Fibroblast of mammary gland (primary cell): ENCODE data around the gene MOB2.

Source experiments
- DNase-seq: peaks from one replicate; pipeline ENCODE4 v3.0.0-alpha.2; 2010; ENCODE audit warnings: low read depth
- H3K4me3 ChIP-seq: 2 replicates; pipeline ENCODE4 v1.5.1; 2011; ENCODE audit warnings: low read depth, mild to moderate bottlenecking, low read length, moderate library complexity; ENCODE audit not compliant: control insufficient read depth
- CTCF ChIP-seq: conservative IDR thresholded peaks from 2 replicates; pipeline ENCODE4 v1.5.1; 2011; ENCODE audit warnings: low read depth, low read length, inconsistent platforms; ENCODE audit not compliant: control insufficient read depth, insufficient read depth

Gene MOB2

GRCh38 chr11:1455032-1455762, 31.4 kb downstream of the MOB2 start:
- DNase-seq: no peak
- H3K4me3 ChIP-seq: no peak overlapping the region
- no peak for TF ChIP-seq CTCF

DNA sequence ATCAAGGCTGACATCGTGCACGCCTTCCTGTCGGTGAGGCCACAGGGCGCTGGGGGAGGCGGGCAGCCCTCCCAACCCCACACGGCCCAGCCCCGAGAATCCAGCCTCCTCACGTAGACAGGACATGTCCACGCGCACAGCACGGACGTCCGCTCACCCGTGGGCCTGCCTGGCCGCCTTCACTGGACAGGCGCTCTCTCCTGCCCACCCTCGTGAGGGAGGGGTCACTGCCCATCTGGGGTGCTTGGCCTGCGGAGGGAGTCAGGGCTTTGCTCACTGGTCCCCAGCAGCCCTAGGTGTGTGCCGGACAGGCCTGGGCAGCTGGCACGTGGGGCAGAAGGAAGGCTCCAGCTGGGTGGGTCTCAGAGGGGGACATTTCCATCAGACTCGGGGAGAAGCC, 32.0 kb downstream of the MOB2 start:
- no peak for DNase-seq
- no peak overlapping the region for H3K4me3 ChIP-seq
- no peak for TF ChIP-seq CTCF

DNA sequence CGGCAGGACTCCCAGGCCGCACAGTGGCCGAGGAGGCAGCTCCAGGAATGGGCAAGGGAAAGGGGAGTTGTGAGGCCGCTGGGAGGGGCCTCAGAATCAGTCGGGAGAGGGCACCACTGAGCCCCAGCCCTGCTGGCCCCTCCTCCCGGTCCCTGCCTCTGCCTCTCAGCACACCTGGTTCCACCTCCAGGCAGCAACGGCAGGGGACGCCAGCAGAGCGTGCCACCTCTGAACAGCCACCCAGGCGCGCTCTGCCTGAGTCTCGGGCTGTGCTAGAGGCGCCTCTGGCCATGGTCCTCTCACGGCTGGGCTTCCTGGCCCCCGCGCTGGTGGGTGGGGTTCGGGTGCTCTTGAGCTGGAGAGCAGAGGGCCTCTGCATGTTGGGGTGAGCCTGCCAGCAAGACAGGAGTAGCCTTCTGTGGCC, 33.0 kb downstream of the MOB2 start:
- no peak for DNase-seq
- no peak overlapping the region for H3K4me3 ChIP-seq
- no peak for TF ChIP-seq CTCF

GRCh38 chr11:1452744-1453143, 33.8 kb downstream of the MOB2 start:
- TF ChIP-seq CTCF: no peak
- DNase-seq: no peak
- H3K4me3 ChIP-seq: no peak overlapping the region

DNA sequence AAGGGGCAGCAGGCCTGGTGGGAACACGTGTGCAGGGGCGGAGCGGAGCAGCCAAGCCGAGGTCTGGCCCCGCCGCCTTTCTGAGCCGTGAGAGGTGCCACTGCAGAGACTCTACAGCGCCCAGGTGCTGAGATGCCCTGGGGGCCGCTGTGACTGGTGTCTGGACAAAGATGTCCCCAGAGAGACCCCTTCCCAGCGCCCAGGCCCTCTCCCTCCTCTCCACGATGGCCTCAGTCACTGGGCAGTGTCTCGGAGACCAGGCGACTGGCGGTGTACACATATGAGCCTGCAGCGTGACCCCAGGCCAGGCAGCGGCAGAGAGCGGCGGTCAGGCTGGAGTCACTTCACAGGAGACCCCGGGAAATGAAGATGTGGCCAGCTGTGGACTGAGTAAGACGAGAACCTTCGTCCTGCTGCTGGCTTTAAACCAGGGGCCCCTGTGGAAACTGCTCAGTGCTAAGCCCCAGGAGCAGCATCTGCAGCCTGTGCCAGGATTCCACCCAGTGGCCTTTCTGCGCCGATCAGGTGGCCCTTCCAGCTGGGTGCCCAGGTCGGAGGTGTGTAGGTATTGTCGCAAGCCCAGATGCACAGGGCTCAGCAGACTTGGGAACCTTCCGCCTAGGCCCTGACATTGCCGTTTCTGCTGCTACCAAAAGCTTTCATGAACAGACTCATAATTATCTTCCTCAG, 34.7 kb downstream of the MOB2 start:
- no peak for DNase-seq
- H3K4me3 ChIP-seq: no peak overlapping the region
- no peak for TF ChIP-seq CTCF

GRCh38 chr11:1450949-1451710, 35.4 kb downstream of the MOB2 start:
- no peak for DNase-seq
- TF ChIP-seq CTCF: no peak
- no peak overlapping the region for H3K4me3 ChIP-seq
